Stimulated activated CD4-positive, alpha-beta T cell treated with anti-CD3 and anti-CD28 coated beads, Interleukin-4, amount 100 ng/mL, for 48 hours (primary cell): Measurements from ENCODE around the gene TMCO1.
"Not testable (repeated sequence)": the region's sequence is repeated elsewhere in the genome, so short reads cannot be mapped to it uniquely, and the experiment has no call there.

Experiments
- DNase-seq, 2 donors: peaks; one replicate each; pipeline ENCODE4 v3.0.0-alpha.2; 2020; ENCODE audit warnings: low read depth in 2 of 2

TMCO1 gene

GRCh38 chr1:165768513-165769394, at the start of gene TMCO1:
TMCO1 (minus strand) TSS chr1:165768868; CDS start chr1:165768751, 117 bp downstream.
- peak; percentile 79 to 91 for DNase-seq

- DNase-seq, result no peak
These were observed 48.3 kb upstream of the TMCO1 start for GRCh38 chr1:165816826-165817497.

GRCh38 chr1:165816157-165816556, 47.5 kb upstream of the TMCO1 start:
- DNase-seq, result no peak

- no peak for DNase-seq
These were observed 47.1 kb upstream of the TMCO1 start for GRCh38 chr1:165815725-165816124.

- DNase-seq, result no peak
These were observed 38.9 kb upstream of the TMCO1 start for GRCh38 chr1:165807613-165808012.

GRCh38 chr1:165804513-165804912, 35.8 kb upstream of the TMCO1 start:
- not testable (repeated sequence) for DNase-seq

- no peak for DNase-seq
These were observed 30.7 kb upstream of the TMCO1 start for GRCh38 chr1:165799387-165799786.

GRCh38 chr1:165795894-165796293, 27.2 kb upstream of the TMCO1 start:
- no peak for DNase-seq

GRCh38 chr1:165793951-165794350, 25.3 kb upstream of the TMCO1 start:
- DNase-seq, result no peak

GRCh38 chr1:165787741-165788140, 19.1 kb upstream of the TMCO1 start:
- DNase-seq, result no peak

GRCh38 chr1:165783519-165783918, 14.9 kb upstream of the TMCO1 start:
- DNase-seq, result not testable (repeated sequence)

GRCh38 chr1:165778197-165778596, 9.5 kb upstream of the TMCO1 start:
- not testable (repeated sequence) for DNase-seq

- no peak for DNase-seq
These were observed 4.8 kb upstream of the TMCO1 start for GRCh38 chr1:165773324-165773965.

- no peak for DNase-seq
These were observed 4.1 kb upstream of the TMCO1 start for GRCh38 chr1:165772739-165773138.

GRCh38 chr1:165764277-165764676, 4.4 kb downstream of the TMCO1 start:
- no peak for DNase-seq

- DNase-seq, result no peak
These were observed 5.2 kb downstream of the TMCO1 start for GRCh38 chr1:165763442-165763841.

- no peak for DNase-seq
These were observed 5.9 kb downstream of the TMCO1 start for GRCh38 chr1:165762725-165763124.

- no peak for DNase-seq
These were observed 9.6 kb downstream of the TMCO1 start for GRCh38 chr1:165759095-165759494.

- no peak for DNase-seq
These were observed 13.2 kb downstream of the TMCO1 start for GRCh38 chr1:165755393-165756010.

- DNase-seq, result no peak
These were observed 14.7 kb downstream of the TMCO1 start for GRCh38 chr1:165753934-165754333.

GRCh38 chr1:165748550-165748949, 20.1 kb downstream of the TMCO1 start:
- no peak for DNase-seq
